ENCODE measurements around the gene DPCD.

The DPCD gene

DNA sequence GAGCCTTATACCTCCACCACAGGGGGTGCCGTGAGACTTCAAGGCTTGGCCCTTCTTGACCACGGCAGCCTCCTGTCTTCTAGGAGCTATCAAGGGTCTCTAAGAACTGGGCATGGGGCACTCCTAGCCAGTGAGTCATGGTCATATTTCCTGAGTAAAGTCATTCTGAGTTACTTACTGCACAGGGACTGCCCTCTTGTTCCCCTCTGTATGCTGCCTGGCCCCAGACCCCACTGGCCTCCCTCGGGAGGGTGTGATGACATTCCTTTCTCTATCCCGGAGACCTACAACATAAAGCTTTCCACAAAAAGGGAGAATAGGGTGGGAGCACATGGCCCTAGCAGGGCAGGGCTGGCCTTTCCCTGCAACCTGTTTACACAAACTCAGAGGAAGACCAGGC, 21.4 kb downstream of the DPCD start:
- Histone ChIP-seq H3K4me3 (IDR thresholded peaks at IDR 0.05; ENCODE audit: insufficient read depth, low read depth, low read length) (no peak overlapping the region), H3K36me3 (ENCODE audit: insufficient read depth) (no peaks in the 10 kb centered on the region), H2AFZ (ENCODE audit: low read depth) (no peak overlapping the region), H3K27ac (no peak overlapping the region), H3K27me3 (ENCODE audit: insufficient read depth, low read depth) (no peaks in the 10 kb centered on the region), H3K4me1 (ENCODE audit: low read depth, poor library complexity, severe bottlenecking) (no peaks in the 10 kb centered on the region), H4K20me1 (ENCODE audit: insufficient read depth) (no peaks in the 10 kb centered on the region), H3K79me2 (ENCODE audit: insufficient read depth, low read depth) (no peaks in the 10 kb centered on the region), H3K4me2 (no peak overlapping the region), H3K9ac (no peak overlapping the region)
- TF ChIP-seq, protein P1, sequence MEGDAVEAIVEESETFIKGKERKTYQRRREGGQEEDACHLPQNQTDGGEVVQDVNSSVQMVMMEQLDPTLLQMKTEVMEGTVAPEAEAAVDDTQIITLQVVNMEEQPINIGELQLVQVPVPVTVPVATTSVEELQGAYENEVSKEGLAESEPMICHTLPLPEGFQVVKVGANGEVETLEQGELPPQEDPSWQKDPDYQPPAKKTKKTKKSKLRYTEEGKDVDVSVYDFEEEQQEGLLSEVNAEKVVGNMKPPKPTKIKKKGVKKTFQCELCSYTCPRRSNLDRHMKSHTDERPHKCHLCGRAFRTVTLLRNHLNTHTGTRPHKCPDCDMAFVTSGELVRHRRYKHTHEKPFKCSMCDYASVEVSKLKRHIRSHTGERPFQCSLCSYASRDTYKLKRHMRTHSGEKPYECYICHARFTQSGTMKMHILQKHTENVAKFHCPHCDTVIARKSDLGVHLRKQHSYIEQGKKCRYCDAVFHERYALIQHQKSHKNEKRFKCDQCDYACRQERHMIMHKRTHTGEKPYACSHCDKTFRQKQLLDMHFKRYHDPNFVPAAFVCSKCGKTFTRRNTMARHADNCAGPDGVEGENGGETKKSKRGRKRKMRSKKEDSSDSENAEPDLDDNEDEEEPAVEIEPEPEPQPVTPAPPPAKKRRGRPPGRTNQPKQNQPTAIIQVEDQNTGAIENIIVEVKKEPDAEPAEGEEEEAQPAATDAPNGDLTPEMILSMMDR (conservative IDR thresholded peaks at IDR 0.05; ENCODE audit: low read depth, low read length) = no peak

DNA sequence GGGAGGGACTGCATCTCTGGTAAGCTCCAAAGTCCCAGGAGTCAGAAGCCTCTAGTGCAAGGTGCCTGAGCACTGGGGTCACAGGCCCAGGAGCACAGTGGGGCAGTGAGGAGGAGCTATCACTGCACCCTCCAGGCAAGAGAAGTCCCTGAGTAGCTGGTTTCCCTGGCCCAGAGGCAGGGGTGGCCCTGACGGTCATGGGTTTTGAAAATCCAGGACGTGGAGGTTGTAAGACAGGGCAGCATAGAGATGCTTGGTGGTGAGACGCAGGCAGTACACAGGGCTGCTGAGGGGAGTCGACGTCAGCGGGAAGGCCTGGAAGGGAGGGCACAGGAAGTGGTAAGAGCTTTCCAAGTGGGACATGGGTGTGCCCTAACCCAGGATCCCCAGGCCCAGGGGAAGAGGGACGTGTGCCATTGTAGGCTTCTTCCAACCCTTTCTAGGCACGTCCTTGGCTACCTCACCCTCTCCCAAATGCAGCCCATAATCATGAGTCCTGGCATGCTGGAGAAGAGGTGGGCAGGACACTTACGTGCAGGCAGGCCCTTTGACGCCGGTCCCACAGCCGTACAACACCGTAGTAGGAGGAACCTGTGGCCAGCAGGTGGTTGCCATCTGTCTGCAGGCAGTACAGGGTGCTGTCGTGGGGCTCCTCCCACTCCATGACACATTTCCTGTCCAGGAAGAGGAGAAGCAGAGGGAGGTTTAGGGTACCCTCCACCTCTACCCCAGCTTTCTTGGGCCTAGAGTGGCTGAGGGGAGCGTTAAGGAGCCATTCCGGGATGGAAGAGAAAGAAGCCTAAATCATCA, 23.2 kb downstream of the DPCD start:
- Histone ChIP-seq H3K9ac (no peak overlapping the region), H3K4me3 (IDR thresholded peaks at IDR 0.05; ENCODE audit: insufficient read depth, low read depth, low read length) (no peak overlapping the region), H4K20me1 (ENCODE audit: insufficient read depth) (no peaks in the 10 kb centered on the region), H3K4me1 (ENCODE audit: low read depth, poor library complexity, severe bottlenecking) (no peaks in the 10 kb centered on the region), H3K36me3 (ENCODE audit: insufficient read depth) (no peaks in the 10 kb centered on the region), H3K4me2 (no peak overlapping the region), H3K27me3 (ENCODE audit: insufficient read depth, low read depth) (no peaks in the 10 kb centered on the region), H2AFZ (ENCODE audit: low read depth) (no peak overlapping the region), H3K27ac (no peak overlapping the region), H3K79me2 (ENCODE audit: insufficient read depth, low read depth) (no peaks in the 10 kb centered on the region)
- TF ChIP-seq, protein P1 (conservative IDR thresholded peaks at IDR 0.05; ENCODE audit: low read depth, low read length) = no peak

DNA sequence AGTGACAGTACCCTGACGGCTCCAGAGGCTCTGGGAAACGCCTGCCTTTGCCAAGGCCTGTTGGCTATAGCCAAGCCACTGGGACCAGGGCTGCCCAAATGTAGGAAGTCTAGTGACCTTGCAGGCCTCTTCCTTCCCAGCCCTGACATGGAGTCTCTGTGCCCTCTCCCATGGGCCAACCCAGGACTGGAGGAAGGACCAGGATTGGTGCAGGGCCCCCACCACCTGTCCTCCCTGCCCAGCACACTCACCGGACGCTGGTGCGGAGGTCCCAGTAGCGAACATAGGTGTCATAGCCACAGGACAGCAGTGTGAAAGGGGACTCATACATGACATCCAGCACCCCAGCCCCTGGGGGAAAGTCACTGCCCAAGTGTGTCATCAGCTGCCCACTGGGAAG, 24.0 kb downstream of the DPCD start:
- Histone ChIP-seq H3K4me2 (no peak overlapping the region), H3K36me3 (ENCODE audit: insufficient read depth) (no peaks in the 10 kb centered on the region), H3K27ac (no peak overlapping the region), H4K20me1 (ENCODE audit: insufficient read depth) (no peaks in the 10 kb centered on the region), H3K27me3 (ENCODE audit: insufficient read depth, low read depth) (no peaks in the 10 kb centered on the region), H3K9ac (no peak overlapping the region), H3K79me2 (ENCODE audit: insufficient read depth, low read depth) (no peaks in the 10 kb centered on the region), H3K4me3 (IDR thresholded peaks at IDR 0.05; ENCODE audit: insufficient read depth, low read depth, low read length) (no peak overlapping the region), H2AFZ (ENCODE audit: low read depth) (no peak overlapping the region), H3K4me1 (ENCODE audit: low read depth, poor library complexity, severe bottlenecking) (no peaks in the 10 kb centered on the region)
- TF ChIP-seq, protein P1 (conservative IDR thresholded peaks at IDR 0.05; ENCODE audit: low read depth, low read length) = no peak

DNA sequence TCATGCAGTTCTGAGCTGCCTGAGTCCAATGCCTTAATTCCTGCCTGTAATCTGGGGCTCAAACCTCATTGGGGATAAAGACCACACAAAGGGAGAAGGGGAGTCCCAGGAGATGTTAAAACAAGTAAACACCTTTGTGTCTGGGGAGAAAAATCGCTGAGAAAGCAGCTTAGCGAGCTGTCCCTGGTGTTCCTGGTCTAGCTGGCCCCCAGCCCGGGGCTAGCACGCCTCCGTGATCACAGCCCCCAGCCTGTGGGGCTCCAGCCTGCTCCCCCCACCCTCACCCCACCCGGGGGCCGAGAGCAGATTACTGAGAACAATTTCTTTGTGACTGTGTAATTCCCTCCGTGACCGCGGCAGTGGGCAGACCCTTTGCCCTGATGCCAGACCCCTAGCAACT, 24.8 kb downstream of the DPCD start:
- Histone ChIP-seq H4K20me1 (ENCODE audit: insufficient read depth) (no peaks in the 10 kb centered on the region), H2AFZ (ENCODE audit: low read depth) (no peak overlapping the region), H3K27me3 (ENCODE audit: insufficient read depth, low read depth) (no peaks in the 10 kb centered on the region), H3K4me1 (ENCODE audit: low read depth, poor library complexity, severe bottlenecking) (no peaks in the 10 kb centered on the region), H3K9ac (no peak overlapping the region), H3K4me2 (no peak overlapping the region), H3K4me3 (IDR thresholded peaks at IDR 0.05; ENCODE audit: insufficient read depth, low read depth, low read length) (no peak overlapping the region), H3K79me2 (ENCODE audit: insufficient read depth, low read depth) (no peaks in the 10 kb centered on the region), H3K36me3 (ENCODE audit: insufficient read depth) (no peaks in the 10 kb centered on the region), H3K27ac (no peak overlapping the region)
- TF ChIP-seq, protein P1 (conservative IDR thresholded peaks at IDR 0.05; ENCODE audit: low read depth, low read length) = no peak
